PC-9 (cell line): ENCODE measurements around the gene VPS35. TPM values are rescaled to one million over a fixed set of nuclear protein-coding genes. Genes with fewer than 3 reads are reported as not detected.

Experiments
- BruUV-seq: library from RNA; stranded (reverse); fragments of 400-500 nt; replicated peaks from 2 replicates; lab custom pipeline; 2021; lab: Mats Ljungman, UMichigan
- CTCF ChIA-PET: fragments of 300-600 bp; sonication (Branson Sonifier 250); formaldehyde crosslinking; loops from one replicate; lab custom pipeline; 2022; ENCODE audit warnings: antibody characterized with exemption; lab: Charles Lee
- POLR2A ChIA-PET: fragments of 300-600 bp; sonication (Branson Sonifier 250); formaldehyde crosslinking; loops from one replicate; lab custom pipeline; 2022; ENCODE audit warnings: antibody characterized with exemption; ENCODE audit not compliant: unreplicated experiment; lab: Charles Lee
- DNase-seq, 2 experiments: peaks; one replicate each; pipeline versions ENCODE4 v3.0.0 to v3.0.0-alpha.2; 2015 to 2022; ENCODE audit warnings: mixed read lengths in 1 of 2
- H2AFZ ChIP-seq: fragments of 200-600 bp; sonication (generic); 2 replicates; pipeline ENCODE4 v1.8.1; 2017; ENCODE audit warnings: antibody characterized with exemption
- H3F3A ChIP-seq: fragments of 200-600 bp; sonication (generic); 2 replicates; pipeline ENCODE4 v1.8.1; 2017; ENCODE audit warnings: antibody characterized with exemption, mild to moderate bottlenecking, low read depth; ENCODE audit not compliant: insufficient read depth
- H3K27ac ChIP-seq: fragments of 200-600 bp; sonication (generic); 2 replicates; pipeline ENCODE4 v1.6.1; 2016; ENCODE audit warnings: mixed run types
- H3K27me3 ChIP-seq: fragments of 200-600 bp; sonication (generic); 2 replicates; pipeline ENCODE4 v1.6.1; 2016; ENCODE audit warnings: low read depth, mixed run types; ENCODE audit not compliant: insufficient read depth
- H3K36me3 ChIP-seq: fragments of 200-600 bp; sonication (generic); 2 replicates; pipeline ENCODE4 v1.6.1; 2016; ENCODE audit warnings: low read depth, mixed run types
- H3K4me1 ChIP-seq: fragments of 200-600 bp; sonication (generic); replicated peaks from 2 replicates; pipeline ENCODE4 v1.6.1; 2016; ENCODE audit warnings: mixed run types; ENCODE audit not compliant: insufficient read depth
- H3K4me2 ChIP-seq: fragments of 200-600 bp; sonication (generic); 2 replicates; pipeline ENCODE4 v1.6.1; 2017; ENCODE audit warnings: mixed run types
- H3K4me3 ChIP-seq: fragments of 200-600 bp; sonication (generic); 2 replicates; pipeline ENCODE4 v1.6.1; 2016; ENCODE audit warnings: mixed run types
- H3K79me2 ChIP-seq: fragments of 200-600 bp; sonication (generic); 2 replicates; pipeline ENCODE4 v1.6.1; 2017; ENCODE audit warnings: low read depth, mixed run types
- H3K9me2 ChIP-seq: fragments of 200-600 bp; sonication (generic); 2 replicates; pipeline ENCODE4 v1.8.1; 2017; ENCODE audit warnings: mild to moderate bottlenecking; ENCODE audit not compliant: insufficient read depth
- H3K9me3 ChIP-seq: fragments of 200-600 bp; sonication (generic); 2 replicates; pipeline ENCODE4 v1.8.1; 2016; ENCODE audit warnings: low read depth; ENCODE audit not compliant: insufficient read depth
- H4K20me1 ChIP-seq: fragments of 200-600 bp; sonication (generic); 2 replicates; pipeline ENCODE4 v1.8.1; 2017; ENCODE audit not compliant: insufficient read depth
- CTCF ChIP-seq: fragments of 200-600 bp; sonication (generic); conservative IDR thresholded peaks from 2 replicates; pipeline ENCODE4 v1.6.1; 2017; ENCODE audit warnings: mixed run types, antibody characterized with exemption, mild to moderate bottlenecking, moderate library complexity
- EZH2 ChIP-seq: fragments of 200-600 bp; sonication (generic); IDR thresholded peaks from 2 replicates; pipeline ENCODE4 v1.8.0; 2017; ENCODE audit warnings: antibody characterized with exemption, low read depth
- intact Hi-C: fragments of 100-400 bp; cut with micrococcal nuclease; formaldehyde crosslinking; loops from one replicate; pipeline ENCODE4 v1.10.0; 2022; ENCODE audit not compliant: unreplicated experiment
- total RNA-seq: library from RNA; stranded (reverse); gene quantifications from 2 replicates; pipeline ENCODE4 v1.2.3, GENCODE V29; 2021

Gene VPS35
- total RNA-seq, 1 experiment from 2014 or later, result 98.4 TPM

GRCh38 chr16:46702030-46702429 lies 13.1 kb upstream of the VPS35 start:
- Histone ChIP-seq H3K36me3 (peaks cover 8% of the 10 kb centered on the region; the same call in 1 of the 2 replicates), H3K4me1 (no peaks in the 10 kb centered on the region), H2AFZ (no peak overlapping the region), H3K4me2 (no peak overlapping the region), H3K27me3 (no peaks in the 10 kb centered on the region), H3K79me2 (no peaks in the 10 kb centered on the region), H3K4me3 (no peak overlapping the region), H3K9me3 (no peaks in the 10 kb centered on the region), H3F3A (no peaks in the 10 kb centered on the region; the same call in 1 of the 2 replicates), H3K27ac (no peak overlapping the region), H3K9me2 (no peaks in the 10 kb centered on the region), H4K20me1 (no peaks in the 10 kb centered on the region)
- no TSS peak for BruUV-seq
- ChIA-PET CTCF (no interaction called here), POLR2A (no interaction called here)
- intact Hi-C loops, result no loop called here
- no peak for DNase-seq
- TF ChIP-seq EZH2 (no peak), CTCF (no peak)

- ChIA-PET POLR2A (no interaction called here), CTCF (no interaction called here)
- Histone ChIP-seq H3K79me2 (no peaks in the 10 kb centered on the region), H4K20me1 (no peaks in the 10 kb centered on the region), H3K9me2 (no peaks in the 10 kb centered on the region), H2AFZ (no peak overlapping the region), H3K4me3 (no peak overlapping the region), H3K4me2 (no peak overlapping the region), H3K9me3 (no peaks in the 10 kb centered on the region), H3K36me3 (peaks cover 8% of the 10 kb centered on the region; the same call in 1 of the 2 replicates), H3F3A (no peaks in the 10 kb centered on the region; the same call in 1 of the 2 replicates), H3K4me1 (no peaks in the 10 kb centered on the region), H3K27ac (no peak overlapping the region), H3K27me3 (no peaks in the 10 kb centered on the region)
- intact Hi-C loops, result no loop called here
- TF ChIP-seq EZH2, result no peak
- TF ChIP-seq CTCF, result no peak
- no TSS peak for BruUV-seq
- DNase-seq, result no peak
Measured at GRCh38 chr16:46701615-46702014, 12.6 kb upstream of the VPS35 start.

GRCh38 chr16:46700048-46700447 lies 11.1 kb upstream of the VPS35 start:
- no peak overlapping the region for H3K4me3 ChIP-seq
- no peak overlapping the region for H3K27ac ChIP-seq
- no TSS peak for BruUV-seq
- no peaks in the 10 kb centered on the region for H3K9me3 ChIP-seq
- no peaks in the 10 kb centered on the region for H4K20me1 ChIP-seq
- peaks cover 17% of the 10 kb centered on the region for H3K36me3 ChIP-seq
- H3F3A ChIP-seq, result no peaks in the 10 kb centered on the region; the same call in 1 of the 2 replicates
- no peaks in the 10 kb centered on the region for H3K4me1 ChIP-seq
- intact Hi-C loops, result no loop called here
- H3K9me2 ChIP-seq, result no peaks in the 10 kb centered on the region
- no peak for DNase-seq
- POLR2A ChIA-PET, result no interaction called here
- TF ChIP-seq EZH2 (no peak), CTCF (no peak)
- H3K27me3 ChIP-seq, result no peaks in the 10 kb centered on the region
- no peaks in the 10 kb centered on the region for H3K79me2 ChIP-seq
- H2AFZ ChIP-seq, result no peak overlapping the region
- H3K4me2 ChIP-seq, result no peak overlapping the region
- CTCF ChIA-PET, result no interaction called here
